HEK293T (cell line): ENCODE measurements around the gene SAMD4B.

ENCODE experiments used
- BHLHE40 ChIP-seq: fragments of 450-650 bp; IDR thresholded peaks from 2 replicates; pipeline ENCODE4 v1.6.1; 2016; ENCODE audit warnings: mild to moderate bottlenecking, moderate library complexity, borderline replicate concordance
- CTBP1 ChIP-seq: fragments of 450-650 bp; IDR thresholded peaks from 2 replicates; pipeline ENCODE4 v1.6.1; 2016; ENCODE audit warnings: borderline replicate concordance
- ELF4 ChIP-seq: fragments of 450-650 bp; IDR thresholded peaks from 2 replicates; pipeline ENCODE4 v1.6.1; 2017; ENCODE audit warnings: antibody characterized with exemption
- FOXA1 ChIP-seq: fragments of 450-650 bp; IDR thresholded peaks from 2 replicates; pipeline ENCODE4 v1.6.1; 2016; ENCODE audit warnings: mild to moderate bottlenecking
- FOXM1 ChIP-seq: fragments of 450-650 bp; IDR thresholded peaks from 2 replicates; pipeline ENCODE4 v1.6.1; 2017; ENCODE audit warnings: mild to moderate bottlenecking, borderline replicate concordance
- HDGF ChIP-seq: fragments of 450-650 bp; IDR thresholded peaks from 2 replicates; pipeline ENCODE4 v1.6.1; 2017; ENCODE audit warnings: antibody characterized with exemption, borderline replicate concordance
- L3MBTL2 ChIP-seq: fragments of 450-650 bp; conservative IDR thresholded peaks from 2 replicates; pipeline ENCODE4 v1.6.1; 2016; ENCODE audit warnings: mild to moderate bottlenecking
- NFRKB ChIP-seq: fragments of 450-650 bp; IDR thresholded peaks from 2 replicates; pipeline ENCODE4 v1.6.1; 2016; ENCODE audit warnings: mild to moderate bottlenecking, moderate library complexity
- SP1 ChIP-seq: fragments of 450-650 bp; IDR thresholded peaks from 2 replicates; pipeline ENCODE4 v1.6.1; 2017
- SUZ12 ChIP-seq: fragments of 450-650 bp; IDR thresholded peaks from 2 replicates; pipeline ENCODE4 v1.6.1; 2016; ENCODE audit warnings: mild to moderate bottlenecking
- TF ChIP-seq, protein P1 (sequence below): fragments of 450-650 bp; IDR thresholded peaks from 2 replicates; pipeline ENCODE4 v1.6.1; 2016

DNA sequence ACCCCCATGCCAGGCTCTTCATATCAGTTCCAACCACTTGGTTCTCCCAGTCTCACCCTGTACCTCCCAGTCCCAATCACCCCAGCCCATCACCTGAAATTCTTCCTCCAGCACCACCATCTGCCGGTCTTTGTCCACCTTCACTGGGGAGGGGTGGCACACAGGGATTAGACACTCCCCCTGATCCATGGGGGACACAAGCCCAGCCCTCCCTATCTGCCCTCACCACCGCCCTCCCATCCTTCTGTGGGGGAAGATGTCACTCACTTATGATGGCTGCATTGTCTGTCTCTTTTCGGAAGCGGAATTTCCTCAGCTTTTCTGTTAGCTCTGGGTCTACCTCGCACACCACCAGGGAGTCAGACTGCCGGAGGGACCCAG lies 7.1 kb upstream of the SAMD4B start:
- no peak for TF ChIP-seq HDGF
- TF ChIP-seq L3MBTL2, result no peak
- no peak for TF ChIP-seq SUZ12
- no peak for TF ChIP-seq ELF4
- no peak for TF ChIP-seq SP1
- TF ChIP-seq, protein P1, sequence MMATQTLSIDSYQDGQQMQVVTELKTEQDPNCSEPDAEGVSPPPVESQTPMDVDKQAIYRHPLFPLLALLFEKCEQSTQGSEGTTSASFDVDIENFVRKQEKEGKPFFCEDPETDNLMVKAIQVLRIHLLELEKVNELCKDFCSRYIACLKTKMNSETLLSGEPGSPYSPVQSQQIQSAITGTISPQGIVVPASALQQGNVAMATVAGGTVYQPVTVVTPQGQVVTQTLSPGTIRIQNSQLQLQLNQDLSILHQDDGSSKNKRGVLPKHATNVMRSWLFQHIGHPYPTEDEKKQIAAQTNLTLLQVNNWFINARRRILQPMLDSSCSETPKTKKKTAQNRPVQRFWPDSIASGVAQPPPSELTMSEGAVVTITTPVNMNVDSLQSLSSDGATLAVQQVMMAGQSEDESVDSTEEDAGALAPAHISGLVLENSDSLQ, result no peak
- no peak for TF ChIP-seq FOXM1
- TF ChIP-seq NFRKB, result no peak
- TF ChIP-seq CTBP1, result no peak
- no peak for TF ChIP-seq BHLHE40
- no peak for TF ChIP-seq FOXA1
